OCI-LY7 (cell line): ENCODE results near the gene BCS1L.
"Not testable (repeated sequence)": the region's sequence is repeated elsewhere in the genome, so short reads cannot be mapped to it uniquely, and the experiment has no call there.

Experiments used
- EZH2phosphoT487 ChIP-seq: fragments of 200-600 bp; sonication (generic); IDR thresholded peaks from 2 replicates; pipeline ENCODE4 v1.6.1; 2018; ENCODE audit warnings: low read depth, borderline replicate concordance, mild to moderate bottlenecking, mixed run types, antibody characterized with exemption, low read length, moderate library complexity, mixed read lengths
- TF ChIP-seq, protein P1 (sequence below): fragments of 200-600 bp; sonication (generic); conservative IDR thresholded peaks from 2 replicates; pipeline ENCODE4 v1.5.1; 2014; ENCODE audit warnings: mild to moderate bottlenecking, antibody characterized with exemption, low read length, moderate library complexity, mixed read lengths

DNA sequence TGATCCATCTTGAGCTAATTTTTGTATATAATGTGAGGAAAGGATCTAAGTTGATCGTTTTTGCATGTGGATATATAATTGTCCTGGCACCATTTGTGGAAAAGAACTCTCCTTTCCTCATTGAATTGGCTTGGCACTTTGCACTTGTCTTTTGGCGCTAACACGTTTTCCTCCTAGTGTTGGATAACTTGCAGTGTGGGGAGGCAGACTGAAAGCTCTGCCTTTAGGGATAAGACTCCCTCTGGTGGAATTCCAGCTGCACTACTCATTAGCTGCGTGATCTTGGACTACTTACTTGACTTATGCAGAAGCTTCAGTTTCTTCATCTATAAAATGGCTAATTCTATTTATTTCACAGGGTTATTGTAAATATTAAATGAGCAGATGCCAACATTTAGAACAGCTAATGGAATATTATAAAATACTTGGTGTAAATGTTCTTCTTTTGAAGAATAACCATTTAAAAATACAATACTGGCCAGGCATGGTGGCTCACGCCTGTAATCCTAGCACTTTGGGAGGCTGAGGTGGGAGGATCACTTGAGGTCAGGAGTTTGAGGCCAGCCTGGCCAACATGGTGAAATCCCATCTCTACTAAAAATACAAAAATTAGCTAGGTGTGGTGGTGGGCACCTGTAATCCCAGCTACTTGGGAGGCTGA is 28.0 kb downstream of the BCS1L start:
- TF ChIP-seq, protein P1, sequence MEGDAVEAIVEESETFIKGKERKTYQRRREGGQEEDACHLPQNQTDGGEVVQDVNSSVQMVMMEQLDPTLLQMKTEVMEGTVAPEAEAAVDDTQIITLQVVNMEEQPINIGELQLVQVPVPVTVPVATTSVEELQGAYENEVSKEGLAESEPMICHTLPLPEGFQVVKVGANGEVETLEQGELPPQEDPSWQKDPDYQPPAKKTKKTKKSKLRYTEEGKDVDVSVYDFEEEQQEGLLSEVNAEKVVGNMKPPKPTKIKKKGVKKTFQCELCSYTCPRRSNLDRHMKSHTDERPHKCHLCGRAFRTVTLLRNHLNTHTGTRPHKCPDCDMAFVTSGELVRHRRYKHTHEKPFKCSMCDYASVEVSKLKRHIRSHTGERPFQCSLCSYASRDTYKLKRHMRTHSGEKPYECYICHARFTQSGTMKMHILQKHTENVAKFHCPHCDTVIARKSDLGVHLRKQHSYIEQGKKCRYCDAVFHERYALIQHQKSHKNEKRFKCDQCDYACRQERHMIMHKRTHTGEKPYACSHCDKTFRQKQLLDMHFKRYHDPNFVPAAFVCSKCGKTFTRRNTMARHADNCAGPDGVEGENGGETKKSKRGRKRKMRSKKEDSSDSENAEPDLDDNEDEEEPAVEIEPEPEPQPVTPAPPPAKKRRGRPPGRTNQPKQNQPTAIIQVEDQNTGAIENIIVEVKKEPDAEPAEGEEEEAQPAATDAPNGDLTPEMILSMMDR = peak; percentile 82
- not testable (repeated sequence) for TF ChIP-seq EZH2phosphoT487
